Epithelial cell of esophagus (primary cell): ENCODE measurements around the gene PASK.

Experiments
- DNase-seq: peaks from one replicate; pipeline ENCODE4 v3.0.0; 2010; ENCODE audit warnings: low read depth
- H3K4me3 ChIP-seq: 2 replicates; pipeline ENCODE4 v1.5.1; 2011; ENCODE audit warnings: mild to moderate bottlenecking, low read length, control low read depth
- TF ChIP-seq, protein P1 (sequence below): IDR thresholded peaks from 2 replicates; pipeline ENCODE4 v1.5.1; 2011; ENCODE audit warnings: low read depth, mild to moderate bottlenecking, low read length, control low read depth, inconsistent platforms; ENCODE audit not compliant: insufficient read depth; ENCODE audit errors: missing control alignments

Gene PASK

GRCh38 chr2:241160318-241160717 lies 11.0 kb upstream of the PASK start:
- TF ChIP-seq, protein P1, sequence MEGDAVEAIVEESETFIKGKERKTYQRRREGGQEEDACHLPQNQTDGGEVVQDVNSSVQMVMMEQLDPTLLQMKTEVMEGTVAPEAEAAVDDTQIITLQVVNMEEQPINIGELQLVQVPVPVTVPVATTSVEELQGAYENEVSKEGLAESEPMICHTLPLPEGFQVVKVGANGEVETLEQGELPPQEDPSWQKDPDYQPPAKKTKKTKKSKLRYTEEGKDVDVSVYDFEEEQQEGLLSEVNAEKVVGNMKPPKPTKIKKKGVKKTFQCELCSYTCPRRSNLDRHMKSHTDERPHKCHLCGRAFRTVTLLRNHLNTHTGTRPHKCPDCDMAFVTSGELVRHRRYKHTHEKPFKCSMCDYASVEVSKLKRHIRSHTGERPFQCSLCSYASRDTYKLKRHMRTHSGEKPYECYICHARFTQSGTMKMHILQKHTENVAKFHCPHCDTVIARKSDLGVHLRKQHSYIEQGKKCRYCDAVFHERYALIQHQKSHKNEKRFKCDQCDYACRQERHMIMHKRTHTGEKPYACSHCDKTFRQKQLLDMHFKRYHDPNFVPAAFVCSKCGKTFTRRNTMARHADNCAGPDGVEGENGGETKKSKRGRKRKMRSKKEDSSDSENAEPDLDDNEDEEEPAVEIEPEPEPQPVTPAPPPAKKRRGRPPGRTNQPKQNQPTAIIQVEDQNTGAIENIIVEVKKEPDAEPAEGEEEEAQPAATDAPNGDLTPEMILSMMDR = no peak
- H3K4me3 ChIP-seq = no peak overlapping the region
- DNase-seq = no peak

DNA sequence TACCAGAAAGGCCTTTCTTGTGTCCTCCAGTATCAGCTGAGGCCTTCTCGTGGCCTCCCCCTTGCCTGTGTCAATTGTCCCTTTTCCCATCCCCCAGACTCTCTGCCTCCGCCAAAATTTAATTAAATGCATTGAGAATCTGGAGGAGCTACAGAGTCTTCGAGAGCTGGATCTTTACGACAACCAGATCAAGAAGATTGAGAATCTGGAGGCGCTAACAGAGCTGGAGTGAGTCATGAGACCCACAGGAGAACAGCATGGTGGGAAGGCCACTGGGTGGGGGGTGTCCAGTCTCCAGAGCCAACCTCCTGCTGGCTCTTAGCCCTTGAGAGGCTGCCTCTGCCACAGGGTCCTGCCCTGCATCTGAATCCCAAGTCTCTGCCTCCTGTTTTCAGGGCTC lies 9.8 kb upstream of the PASK start:
- TF ChIP-seq, protein P1 = no peak
- no peak overlapping the region for H3K4me3 ChIP-seq
- DNase-seq = no peak

DNA sequence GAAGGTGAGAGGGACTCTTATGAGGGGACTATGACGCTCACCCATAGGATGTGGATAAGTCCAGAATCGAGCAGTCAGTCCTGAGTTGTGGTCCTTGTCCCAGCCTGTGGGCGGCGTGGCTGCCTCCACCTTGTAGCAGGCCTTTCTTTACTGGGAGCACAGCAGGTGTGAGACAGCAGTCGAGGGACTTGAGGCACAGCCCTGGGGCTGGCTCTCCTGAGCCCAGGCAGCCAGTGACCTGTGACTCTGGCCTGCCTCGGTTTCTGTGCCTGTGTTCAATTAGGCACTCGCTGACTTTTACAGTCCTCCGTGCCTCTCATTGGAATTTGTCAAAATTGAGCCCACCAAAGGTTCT lies 9.3 kb upstream of the PASK start:
- DNase-seq = no peak
- TF ChIP-seq, protein P1 = no peak
- H3K4me3 ChIP-seq = no peak overlapping the region

GRCh38 chr2:241157841-241158545 lies 8.7 kb upstream of the PASK start:
- no peak for DNase-seq
- H3K4me3 ChIP-seq = no peak overlapping the region

DNA sequence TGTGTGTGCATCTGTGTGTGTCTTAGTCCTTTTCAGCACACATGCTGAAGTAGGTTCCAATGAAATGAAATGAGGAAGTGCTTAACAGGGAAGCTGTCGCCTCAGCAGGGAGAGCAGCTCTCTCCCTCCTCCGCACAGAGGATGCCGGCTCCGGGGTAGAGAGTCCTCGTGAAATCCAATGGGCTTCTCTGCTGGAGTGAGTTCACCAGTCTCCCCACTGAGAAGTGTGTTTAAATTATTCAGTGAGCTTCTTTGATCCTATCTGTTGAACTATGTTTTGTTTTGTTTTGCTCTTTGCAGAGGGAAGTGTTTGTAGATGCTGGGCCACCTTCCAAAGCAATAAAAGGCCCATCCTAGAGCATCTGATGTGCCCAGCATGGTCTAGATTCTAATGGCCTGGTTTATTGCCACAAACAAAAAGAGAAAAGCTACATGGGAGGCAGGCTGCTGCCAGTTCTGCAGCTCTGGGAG lies 7.7 kb upstream of the PASK start:
- DNase-seq = no peak
- TF ChIP-seq, protein P1 = no peak
- no peak overlapping the region for H3K4me3 ChIP-seq

More at GRCh38 chr2:241157841-241158545, 8.7 kb upstream of the PASK start:
- TF ChIP-seq, protein P1 = no peak

DNA sequence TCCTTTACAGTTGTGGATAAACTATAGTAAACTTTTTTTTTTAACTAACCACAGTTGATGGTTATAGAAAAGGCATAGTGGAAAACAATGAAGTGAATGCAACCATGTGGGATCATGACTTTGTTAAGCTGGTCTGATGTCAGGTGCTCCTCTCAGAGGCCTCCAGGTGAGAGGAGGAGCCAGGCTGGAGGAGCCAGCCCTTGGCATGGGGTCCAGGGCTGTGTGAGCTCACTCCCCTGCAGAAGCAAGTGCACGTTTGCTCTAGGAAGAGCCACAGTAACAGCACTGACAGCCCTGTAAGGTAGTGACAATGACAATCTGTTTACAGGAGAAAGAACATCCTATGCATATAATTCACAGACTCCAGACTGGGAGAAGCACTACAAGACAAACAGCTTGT lies 6.7 kb upstream of the PASK start:
- DNase-seq = no peak
- TF ChIP-seq, protein P1 = no peak
- no peak overlapping the region for H3K4me3 ChIP-seq

DNA sequence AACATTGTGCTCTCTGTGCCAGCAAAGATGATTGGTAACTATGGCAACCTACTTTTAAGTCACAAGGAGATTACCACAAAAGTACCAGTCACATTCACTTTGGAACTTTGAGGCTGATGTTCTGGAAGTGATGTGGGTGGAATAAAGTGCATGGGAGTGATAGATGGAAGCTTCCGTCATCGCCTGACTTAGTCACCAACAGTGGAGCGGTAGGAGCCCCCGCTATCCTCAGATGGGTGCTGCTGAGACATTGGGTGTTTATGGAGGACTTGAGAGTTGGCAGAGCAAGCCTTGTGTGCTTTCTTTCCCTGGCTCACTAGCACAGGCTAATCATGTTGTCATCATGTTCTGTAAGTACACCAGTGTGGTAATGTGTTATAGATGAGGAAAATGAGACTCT lies 5.6 kb upstream of the PASK start:
- no peak overlapping the region for H3K4me3 ChIP-seq
- TF ChIP-seq, protein P1 = no peak
- no peak for DNase-seq
